ENCODE measurements around the gene TRIM40.

The TRIM40 gene

GRCh38 chr6:30147096-30147495, 11.2 kb downstream of the TRIM40 start:
- in situ Hi-C loops (cut with MboI; ENCODE audit: low sequenced_read_pairs) = no loop called here

GRCh38 chr6:30149234-30149633, 13.3 kb downstream of the TRIM40 start:
- in situ Hi-C loops (cut with MboI; ENCODE audit: low sequenced_read_pairs) = no loop called here

- in situ Hi-C loops (cut with MboI; ENCODE audit: low sequenced_read_pairs) = no loop called here
These were observed 14.1 kb downstream of the TRIM40 start for GRCh38 chr6:30149858-30150550.

GRCh38 chr6:30150671-30151395, 14.9 kb downstream of the TRIM40 start:
- in situ Hi-C loops (cut with MboI; ENCODE audit: low sequenced_read_pairs) = no loop called here

GRCh38 chr6:30151580-30151979, 15.6 kb downstream of the TRIM40 start:
- in situ Hi-C loops (cut with MboI; ENCODE audit: low sequenced_read_pairs) = no loop called here

- in situ Hi-C loops (cut with MboI; ENCODE audit: low sequenced_read_pairs) = no loop called here
These were observed 16.2 kb downstream of the TRIM40 start for GRCh38 chr6:30152016-30152673.

GRCh38 chr6:30152910-30153610, 17.1 kb downstream of the TRIM40 start:
- in situ Hi-C loops (cut with MboI; ENCODE audit: low sequenced_read_pairs) = no loop called here

GRCh38 chr6:30154061-30154460, 18.1 kb downstream of the TRIM40 start:
- in situ Hi-C loops (cut with MboI; ENCODE audit: low sequenced_read_pairs) = no loop called here

- in situ Hi-C loops (cut with MboI; ENCODE audit: low sequenced_read_pairs) = no loop called here
These were observed 19.0 kb downstream of the TRIM40 start for GRCh38 chr6:30154709-30155519.

- in situ Hi-C loops (cut with MboI; ENCODE audit: low sequenced_read_pairs) = no loop called here
These were observed 19.8 kb downstream of the TRIM40 start for GRCh38 chr6:30155520-30156261.

- in situ Hi-C loops (cut with MboI; ENCODE audit: low sequenced_read_pairs) = no loop called here
These were observed 20.3 kb downstream of the TRIM40 start for GRCh38 chr6:30156262-30156599.

GRCh38 chr6:30156774-30157173, 20.8 kb downstream of the TRIM40 start:
- in situ Hi-C loops (cut with MboI; ENCODE audit: low sequenced_read_pairs) = no loop called here

GRCh38 chr6:30157581-30157980, 21.6 kb downstream of the TRIM40 start:
- in situ Hi-C loops (cut with MboI; ENCODE audit: low sequenced_read_pairs) = no loop called here

- in situ Hi-C loops (cut with MboI; ENCODE audit: low sequenced_read_pairs) = no loop called here
These were observed 22.1 kb downstream of the TRIM40 start for GRCh38 chr6:30157999-30158398.

- in situ Hi-C loops (cut with MboI; ENCODE audit: low sequenced_read_pairs) = no loop called here
These were observed 22.6 kb downstream of the TRIM40 start for GRCh38 chr6:30158475-30159040.

GRCh38 chr6:30160008-30160784, 24.3 kb downstream of the TRIM40 start:
- in situ Hi-C loops (cut with MboI; ENCODE audit: low sequenced_read_pairs) = no loop called here

GRCh38 chr6:30160785-30161531, 25.0 kb downstream of the TRIM40 start, which contains the start of gene TRIM10:
Gene TRIM10, minus strand, starts transcription at chr6:30161211. Its CDS starts 353 bp downstream, at chr6:30160858.
- in situ Hi-C loops (cut with MboI; ENCODE audit: low sequenced_read_pairs) = no loop called here
